HT1080 (cell line): ENCODE results near the gene OR2V2. TPM values are rescaled to one million over a fixed set of nuclear protein-coding genes. Genes with fewer than 3 reads are reported as not detected.
"Not testable (repeated sequence)": the region's sequence is repeated elsewhere in the genome, so short reads cannot be mapped to it uniquely, and the experiment has no call there.

Source experiments
- DNase-seq: peaks from one replicate; pipeline ENCODE4 v3.0.0-alpha.2; 2015; ENCODE audit warnings: low read depth
- polyA plus RNA-seq, 2 experiments: library from polyadenylated mRNA; depleted of rRNA; stranded (reverse); fragments of >200 nt; gene quantifications; 2 replicates each; pipeline ENCODE4 v1.2.3, GENCODE V29; 2015
- total RNA-seq: library from RNA; depleted of rRNA; stranded (reverse); fragments of >200 nt; shearing (Covaris generic); gene quantifications from 2 replicates; pipeline ENCODE4 v1.2.3, GENCODE V29; 2014; rRNA removed

OR2V2 gene
- total RNA-seq = not detected in 2 replicates
- polyA plus RNA-seq (2015; cell fraction: cytosol; rRNA removed) = not detected in 2 replicates
- not detected in 2 replicates for polyA plus RNA-seq (2015; cell fraction: nucleus; rRNA removed)

GRCh38 chr5:181146927-181147636 is at the start of gene OR2V2:
OR2V2 (plus strand) TSS chr5:181147586; CDS start chr5:181154943, 7,357 bp downstream.
- DNase-seq = not testable (repeated sequence)

GRCh38 chr5:181097759-181098491 is 49.5 kb upstream of the OR2V2 start:
- not testable (repeated sequence) for DNase-seq

- peak; percentile 23 for DNase-seq
Observed at GRCh38 chr5:181098762-181099601, 48.4 kb upstream of the OR2V2 start.

GRCh38 chr5:181099602-181100086 is 47.7 kb upstream of the OR2V2 start:
- no peak for DNase-seq

GRCh38 chr5:181100121-181100875 is 47.1 kb upstream of the OR2V2 start:
- DNase-seq = no peak

- not testable (repeated sequence) for DNase-seq
Observed at GRCh38 chr5:181101030-181101641, 46.2 kb upstream of the OR2V2 start.

- not testable (repeated sequence) for DNase-seq
Observed at GRCh38 chr5:181101930-181102674, 45.3 kb upstream of the OR2V2 start.

- not testable (repeated sequence) for DNase-seq
Observed at GRCh38 chr5:181104259-181104568, 43.2 kb upstream of the OR2V2 start.

GRCh38 chr5:181104606-181105390 is 42.6 kb upstream of the OR2V2 start:
- DNase-seq = not testable (repeated sequence)

GRCh38 chr5:181105391-181106025 is 41.9 kb upstream of the OR2V2 start:
- no peak for DNase-seq

- DNase-seq = no peak
Observed at GRCh38 chr5:181107699-181108098, 39.7 kb upstream of the OR2V2 start.

- DNase-seq = no peak
Observed at GRCh38 chr5:181108578-181109165, 38.7 kb upstream of the OR2V2 start.

- no peak for DNase-seq
Observed at GRCh38 chr5:181109489-181110013, 37.8 kb upstream of the OR2V2 start.

GRCh38 chr5:181111010-181111409 is 36.4 kb upstream of the OR2V2 start:
- DNase-seq = no peak

GRCh38 chr5:181112476-181112875 is 34.9 kb upstream of the OR2V2 start:
- DNase-seq = no peak

- DNase-seq = not testable (repeated sequence)
Observed at GRCh38 chr5:181113572-181113971, 33.8 kb upstream of the OR2V2 start.

- DNase-seq = no peak
Observed at GRCh38 chr5:181114284-181114843, 33.0 kb upstream of the OR2V2 start.
